Keratinocyte (primary cell): Measurements from ENCODE around the gene LRCH3. TPM values are rescaled to one million over a fixed set of nuclear protein-coding genes. Genes with fewer than 3 reads are reported as not detected.
A peak's percentile ranks its signal among the peaks of the same experiment; 100 is the strongest.

ENCODE experiments used
- DNase-seq: peaks from one replicate; pipeline ENCODE4 v3.0.0-alpha.2; 2011; ENCODE audit warnings: low read depth, missing footprints, low spot score
- FAIRE-seq: peaks from 2 replicates; lab custom pipeline; 2011; peaks lifted over from hg19 to GRCh38; lab: Jason Lieb, UNC
- H2AFZ ChIP-seq: 2 replicates; pipeline ENCODE4 v1.6.0; 2012; ENCODE audit warnings: low read length, control low read depth, inconsistent platforms; ENCODE audit not compliant: control insufficient read depth
- H3K27ac ChIP-seq: 2 replicates; pipeline ENCODE4 v1.5.1; 2011; ENCODE audit warnings: low read length; ENCODE audit not compliant: control insufficient read depth, insufficient read depth
- H3K27me3 ChIP-seq: 3 replicates; pipeline ENCODE4 v1.6.0; 2011; ENCODE audit warnings: low read length; ENCODE audit not compliant: control insufficient read depth, insufficient read depth; ENCODE audit errors: extremely low read depth
- H3K36me3 ChIP-seq, 2 experiments: 2 replicates in 1 of 2; 3 replicates in 1 of 2; pipeline ENCODE4 v1.5.1; 2011; ENCODE audit warnings: low read length in 2 of 2, mild to moderate bottlenecking in 1 of 2; ENCODE audit not compliant: control insufficient read depth in 2 of 2, insufficient read depth in 2 of 2; ENCODE audit errors: extremely low read depth in 1 of 2
- H3K4me1 ChIP-seq: 3 replicates; pipeline ENCODE4 v1.5.1; 2011; ENCODE audit warnings: low read length; ENCODE audit not compliant: control insufficient read depth, insufficient read depth; ENCODE audit errors: extremely low read depth
- H3K4me2 ChIP-seq: 3 replicates; pipeline ENCODE4 v1.6.0; 2011; ENCODE audit warnings: low read depth, low read length; ENCODE audit not compliant: control insufficient read depth, insufficient read depth; ENCODE audit errors: extremely low read depth
- H3K4me3 ChIP-seq, 3 experiments: fragments of 200-600 bp in 1 of 3; sonication (generic) in 1 of 3; 2 replicates in 2 of 3; 3 replicates in 1 of 3; pipeline ENCODE4 v1.5.1; 2011 to 2016; ENCODE audit warnings: low read length in 3 of 3, mild to moderate bottlenecking in 3 of 3, control low read depth in 2 of 3, inconsistent platforms in 1 of 3, low read depth in 1 of 3, mixed read lengths in 1 of 3, mixed run types in 1 of 3, moderate library complexity in 1 of 3; ENCODE audit not compliant: control insufficient read depth in 2 of 3, insufficient read depth in 2 of 3; ENCODE audit errors: extremely low read depth in 1 of 3
- H3K79me2 ChIP-seq: 2 replicates; pipeline ENCODE4 v1.6.0; 2012; ENCODE audit warnings: low read length; ENCODE audit not compliant: control insufficient read depth, insufficient read depth
- H3K9ac ChIP-seq: 3 replicates; pipeline ENCODE4 v1.6.0; 2011; ENCODE audit warnings: low read length; ENCODE audit not compliant: control insufficient read depth, insufficient read depth; ENCODE audit errors: extremely low read depth
- H3K9me1 ChIP-seq: 3 replicates; pipeline ENCODE4 v1.6.0; 2011; ENCODE audit warnings: low read length; ENCODE audit not compliant: control insufficient read depth, insufficient read depth; ENCODE audit errors: extremely low read depth
- H3K9me3 ChIP-seq: 2 replicates; pipeline ENCODE4 v1.5.1; 2012; ENCODE audit warnings: low read depth, low read length; ENCODE audit not compliant: control insufficient read depth
- H4K20me1 ChIP-seq: 3 replicates; pipeline ENCODE4 v1.6.0; 2011; ENCODE audit warnings: low read length; ENCODE audit not compliant: control insufficient read depth, insufficient read depth; ENCODE audit errors: extremely low read depth
- CTCF ChIP-seq, 3 experiments: IDR thresholded peaks in 1 of 3; conservative IDR thresholded peaks in 1 of 3; optimal IDR thresholded peaks in 1 of 3; 2 replicates in 2 of 3; 3 replicates in 1 of 3; pipeline versions ENCODE3 to v1.5.1; 2011; ENCODE audit warnings: low read length in 3 of 3, mild to moderate bottlenecking in 3 of 3, moderate library complexity in 2 of 3, control low read depth in 1 of 3, inconsistent platforms in 1 of 3; ENCODE audit not compliant: insufficient read depth in 2 of 3; ENCODE audit errors: extremely low read depth in 1 of 3
- EZH2 ChIP-seq: IDR thresholded peaks from one replicate; pipeline ENCODE4 v1.6.1; 2012; ENCODE audit warnings: inconsistent platforms, mild to moderate bottlenecking, low read length, moderate library complexity
- dilution Hi-C: fragments of 300-500 bp; cut with MboI; formaldehyde crosslinking; loops from one replicate; pipeline ENCODE4 v1.7.0; 2020; ENCODE audit warnings: low sequenced_read_pairs; ENCODE audit not compliant: extremely low pct_ligation_motif_present
- polyA plus RNA-seq, 5 experiments: library from polyadenylated mRNA; depleted of rRNA in 3 of 5; stranded (reverse) in 3 of 5; stranded (forward) in 1 of 5; unstranded in 1 of 5; fragments of >200 nt; gene quantifications; 1 replicate in 1 of 5; 2 replicates in 3 of 5; 3 replicates in 1 of 5; pipeline versions ENCODE4 v1.2.1 to v1.2.3, GENCODE V29; 2011 to 2012; ENCODE audit warnings: missing spikeins in 2 of 5, low read depth in 1 of 5, low replicate concordance in 1 of 5

The LRCH3 gene
- polyA plus RNA-seq, 1 donor (not counting 4 experiments of a cell fraction or from before 2014, with no cell fraction given): 50.2 TPM

DNA sequence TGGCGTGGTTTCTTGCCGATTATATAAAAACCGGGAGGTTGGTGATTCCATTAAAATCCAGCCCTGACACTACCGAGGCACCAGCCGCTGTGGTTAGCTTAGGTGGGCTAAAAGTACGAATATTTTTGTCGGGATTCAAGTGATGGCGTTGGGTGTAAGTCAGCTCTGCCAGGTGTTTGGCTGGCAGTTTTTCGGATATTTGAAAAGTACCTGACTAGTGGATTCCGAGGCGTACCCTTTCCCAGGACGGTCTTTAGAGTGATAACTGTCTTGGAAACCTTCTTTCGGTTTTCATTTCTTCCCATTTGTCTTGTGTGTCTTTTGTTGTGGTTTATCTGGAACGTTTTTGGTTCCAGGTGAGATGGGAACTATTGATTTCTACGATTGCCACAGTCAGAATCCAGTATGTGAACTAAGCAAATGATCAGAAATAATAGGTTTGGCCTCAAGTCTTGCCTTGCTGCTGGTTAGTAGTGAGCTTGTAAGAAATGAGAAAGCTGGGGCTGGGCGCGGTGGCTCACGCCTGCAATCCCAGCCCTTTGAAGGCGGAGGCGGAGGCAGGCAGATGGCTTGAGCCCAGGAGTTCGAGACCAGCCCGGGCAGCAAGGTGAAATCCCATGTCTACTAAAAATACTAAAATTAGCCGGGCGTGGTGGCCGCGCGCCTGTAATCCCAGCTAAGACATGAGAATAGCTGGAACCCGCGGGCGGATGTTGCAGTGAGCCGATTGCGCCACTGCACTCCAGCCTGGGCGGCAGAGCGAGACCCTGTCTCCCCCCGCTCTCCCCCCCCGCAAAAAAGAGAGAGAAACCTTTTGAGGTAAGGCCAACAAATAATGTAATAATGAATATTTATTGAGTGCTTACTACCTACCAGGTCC is 40.0 kb upstream of the LRCH3 start:
- Histone ChIP-seq H3K9me3 (no peaks in the 10 kb centered on the region), H3K4me2 (peak overlapping the region; percentile 80), H3K4me1 (peaks cover 18% of the 10 kb centered on the region), H2AFZ (peak overlapping the region; percentile 32), H3K27ac (peak overlapping the region; percentile 72), H3K9ac (peak overlapping the region; percentile 84), H3K36me3 (no peaks in the 10 kb centered on the region), H3K79me2 (peaks cover 53% of the 10 kb centered on the region), H3K4me3 (peak overlapping the region; percentile 80 to 93 (median 85)), H3K27me3 (no peaks in the 10 kb centered on the region), H3K9me1 (peaks cover 2% of the 10 kb centered on the region), H4K20me1 (peaks cover 3% of the 10 kb centered on the region)
- no peak for DNase-seq
- FAIRE-seq: no peak
- dilution Hi-C loops: no loop called here
- TF ChIP-seq CTCF (optimal IDR thresholded peaks at IDR 0.05 in 1 of 3, IDR thresholded peaks at IDR 0.05 in 1 of 3, conservative IDR thresholded peaks at IDR 0.05 in 1 of 3; ENCODE audit: extremely low read depth in 1 of 3, insufficient read depth in 2 of 3, low read length in 3 of 3): no peak

- H3K27me3 ChIP-seq: no peaks in the 10 kb centered on the region
- peaks cover 3% of the 10 kb centered on the region for H4K20me1 ChIP-seq
- H3K79me2 ChIP-seq: peaks cover 59% of the 10 kb centered on the region
- no peak overlapping the region for H3K27ac ChIP-seq
- no peak overlapping the region for H2AFZ ChIP-seq
- no peaks in the 10 kb centered on the region for H3K9me3 ChIP-seq
- H3K4me1 ChIP-seq: peaks cover 18% of the 10 kb centered on the region
- H3K4me3 ChIP-seq: peak overlapping the region in 2 of 3 experiments; percentile 11
- FAIRE-seq (no peak), DNase-seq (no peak)
- dilution Hi-C loops: no loop called here
- H3K36me3 ChIP-seq: peaks cover 0 to 4% of the 10 kb centered on the region in 2 experiments
- H3K9ac ChIP-seq: no peak overlapping the region
- no peak for TF ChIP-seq EZH2
- no peak for TF ChIP-seq CTCF (optimal IDR thresholded peaks at IDR 0.05 in 1 of 3, IDR thresholded peaks at IDR 0.05 in 1 of 3, conservative IDR thresholded peaks at IDR 0.05 in 1 of 3; ENCODE audit: extremely low read depth in 1 of 3, insufficient read depth in 2 of 3, low read length in 3 of 3)
- peaks cover 2% of the 10 kb centered on the region for H3K9me1 ChIP-seq
- peak overlapping the region; percentile 80 for H3K4me2 ChIP-seq
Measured at GRCh38 chr3:197752107-197752506, 38.9 kb upstream of the LRCH3 start.
